GM04504 (cell line): ENCODE measurements around the gene CPAMD8.
"Not testable (repeated sequence)": the region's sequence is repeated elsewhere in the genome, so short reads cannot be mapped to it uniquely, and the experiment has no call there.

ENCODE experiments used
- DNase-seq: peaks from one replicate; pipeline ENCODE4 v3.0.0-alpha.2; 2012; ENCODE audit warnings: low read depth

CPAMD8 gene

DNA sequence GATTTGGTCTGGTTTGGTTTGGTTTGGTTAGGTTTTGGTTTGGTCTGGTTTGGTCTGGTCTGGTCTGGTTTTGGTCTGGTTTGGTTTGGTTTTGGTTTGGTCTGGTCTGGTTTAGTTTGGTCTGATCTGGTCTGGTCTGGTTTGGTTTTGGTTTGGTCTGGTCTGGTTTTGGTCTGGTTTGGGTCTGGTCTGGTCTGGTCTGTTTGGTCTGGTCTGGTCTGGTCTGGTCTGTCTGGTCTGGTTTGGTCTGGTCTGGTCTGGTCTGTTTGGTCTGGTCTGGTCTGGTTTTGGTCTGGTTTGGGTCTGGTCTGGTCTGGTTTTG, 151.7 kb downstream of the CPAMD8 start:
- not testable (repeated sequence) for DNase-seq

GRCh38 chr19:16874250-16874977, 152.2 kb downstream of the CPAMD8 start:
- no peak for DNase-seq

- DNase-seq, result no peak
Measured at GRCh38 chr19:16873594-16873993, 153.0 kb downstream of the CPAMD8 start.

DNA sequence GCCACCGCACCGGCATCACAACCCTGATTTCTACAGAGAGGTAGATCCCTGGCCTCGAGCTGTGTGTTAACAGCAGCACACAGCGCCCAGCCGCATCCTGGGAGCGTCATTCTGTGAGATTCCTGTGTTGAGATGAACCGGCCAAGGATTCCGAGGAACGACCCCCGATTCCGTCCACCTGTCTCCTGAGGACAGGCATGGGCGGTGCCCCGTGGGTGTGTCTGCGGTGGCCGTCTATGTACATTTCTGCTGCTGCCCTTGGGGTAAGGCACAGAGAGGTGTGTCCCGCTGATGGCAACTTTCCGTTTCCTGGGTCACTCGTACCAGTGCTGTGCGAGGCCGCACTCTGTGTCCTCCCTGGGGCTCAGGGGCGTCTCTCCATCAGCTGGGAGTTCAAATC, 153.9 kb downstream of the CPAMD8 start:
- DNase-seq, result no peak

- DNase-seq, result no peak
Measured at GRCh38 chr19:16871871-16872270, 154.7 kb downstream of the CPAMD8 start.

DNA sequence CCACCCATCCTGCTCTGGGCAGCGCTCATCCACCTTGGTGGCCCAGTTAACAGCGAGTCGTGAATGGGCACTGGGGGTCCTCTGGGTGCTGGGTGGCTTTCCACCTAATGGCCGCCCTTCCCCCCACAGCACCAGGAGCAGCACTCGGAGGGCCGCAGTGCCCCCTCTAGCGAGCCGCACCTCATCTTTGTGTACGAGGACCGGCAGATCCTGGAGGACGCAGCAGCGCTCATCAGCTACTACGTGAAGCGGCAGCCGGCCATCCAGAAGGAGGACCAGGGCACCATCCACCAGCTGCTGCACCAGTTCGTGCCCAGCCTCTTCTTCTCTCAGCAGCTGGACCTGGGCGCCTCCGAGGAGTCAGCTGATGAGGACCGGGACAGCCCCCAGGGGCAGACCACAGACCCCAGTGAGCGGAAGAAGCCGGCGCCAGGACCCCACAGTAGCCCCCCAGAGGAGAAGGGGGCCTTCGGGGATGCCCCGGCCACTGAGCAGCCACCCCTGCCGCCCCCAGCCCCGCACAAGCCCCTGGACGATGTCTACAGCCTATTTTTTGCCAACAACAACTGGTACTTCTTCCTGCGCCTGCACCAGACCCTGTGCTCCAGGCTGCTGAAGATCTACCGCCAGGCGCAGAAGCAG, 157.2 kb downstream of the CPAMD8 start:
- DNase-seq, result no peak

GRCh38 chr19:16868423-16869130, 158.0 kb downstream of the CPAMD8 start:
- no peak for DNase-seq

- no peak for DNase-seq
Measured at GRCh38 chr19:16867211-16867610, 159.4 kb downstream of the CPAMD8 start.

DNA sequence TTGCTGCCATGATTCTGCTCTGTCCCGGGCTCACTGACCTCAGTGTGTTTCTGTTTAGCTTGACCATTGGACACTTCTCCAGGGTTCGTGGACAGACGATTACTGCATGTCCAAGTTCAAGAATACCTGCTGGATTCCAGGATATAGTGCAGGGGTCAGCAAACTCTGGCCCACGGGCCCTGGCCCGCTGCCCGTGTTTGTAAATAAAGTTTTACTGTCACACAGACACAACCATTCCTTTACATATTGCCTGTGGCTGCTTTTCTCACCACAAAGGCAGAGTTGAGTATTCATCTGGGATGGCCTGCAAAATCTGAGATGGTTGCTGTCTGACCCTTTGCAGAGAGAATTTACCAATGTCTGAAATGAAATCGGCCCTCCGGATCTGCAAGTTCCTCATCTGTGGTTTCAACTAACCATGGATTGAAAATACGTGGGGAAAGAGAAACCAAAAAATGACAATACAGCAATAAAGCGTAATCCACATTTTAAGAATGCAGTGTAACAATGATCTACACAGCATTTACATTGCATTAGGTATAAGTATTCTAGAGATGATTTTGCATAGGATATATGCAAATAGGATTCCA, 163.7 kb downstream of the CPAMD8 start:
- no peak for DNase-seq

GRCh38 chr19:16861834-16862233, 164.8 kb downstream of the CPAMD8 start:
- no peak for DNase-seq

DNA sequence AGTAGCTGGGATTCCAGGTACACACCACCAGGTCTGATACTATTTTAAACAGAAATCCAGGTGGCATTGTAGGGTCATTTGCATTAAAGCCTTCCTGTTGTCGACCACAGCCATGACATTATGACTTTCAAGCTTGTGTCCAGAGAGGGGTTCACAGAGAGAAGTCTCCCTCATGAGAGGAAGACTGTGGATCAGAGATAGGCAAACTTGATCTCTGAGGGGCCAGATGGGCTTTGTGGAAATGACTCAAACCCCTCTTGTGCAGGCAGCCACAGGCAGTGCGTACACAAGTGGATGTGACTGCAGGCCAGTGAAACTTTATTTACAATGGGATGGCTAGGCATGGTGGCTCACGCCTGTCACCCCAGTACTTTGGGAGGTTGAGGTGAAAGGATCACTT, 165.6 kb downstream of the CPAMD8 start:
- no peak for DNase-seq

DNA sequence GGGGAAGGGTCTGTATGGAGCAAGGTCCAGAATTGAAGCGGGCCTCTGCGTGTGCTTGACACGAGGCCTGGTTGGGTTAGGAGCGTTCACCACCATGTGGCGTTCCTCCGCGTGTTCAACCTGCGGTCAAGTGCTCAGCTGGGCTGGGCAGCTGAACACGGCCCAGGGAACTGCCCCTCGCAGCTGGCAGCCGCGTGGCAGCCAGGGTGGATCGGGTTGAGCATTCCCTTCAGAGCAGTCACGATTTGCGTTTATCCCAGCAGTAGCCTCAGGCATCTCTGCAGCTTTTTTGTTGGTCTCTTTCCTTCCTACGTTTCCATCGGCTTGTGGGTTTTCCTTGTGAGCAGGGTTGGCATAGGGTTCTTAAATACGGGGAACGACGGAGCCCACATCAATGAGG, 166.5 kb downstream of the CPAMD8 start:
- DNase-seq, result peak; percentile 68

DNA sequence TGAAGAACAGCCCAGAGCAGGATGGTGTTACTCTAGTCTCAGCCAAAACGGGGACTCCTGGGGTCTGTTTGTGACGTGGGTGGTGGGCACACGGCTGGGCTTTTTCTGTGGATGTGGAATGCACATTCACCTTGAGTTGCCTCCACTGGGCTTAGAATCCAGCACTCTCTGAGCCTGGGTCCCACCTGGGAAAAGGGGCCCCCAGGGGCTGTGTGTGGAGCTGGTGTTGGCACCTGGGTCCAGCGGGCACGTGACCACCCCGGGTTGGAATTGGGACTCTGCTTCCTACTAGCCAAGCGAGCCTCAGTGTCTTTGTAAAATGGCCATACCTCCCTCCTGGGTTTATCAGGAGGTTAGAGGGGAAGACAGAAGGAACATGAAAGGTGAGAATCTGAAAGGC, 167.0 kb downstream of the CPAMD8 start:
- DNase-seq, result no peak

DNA sequence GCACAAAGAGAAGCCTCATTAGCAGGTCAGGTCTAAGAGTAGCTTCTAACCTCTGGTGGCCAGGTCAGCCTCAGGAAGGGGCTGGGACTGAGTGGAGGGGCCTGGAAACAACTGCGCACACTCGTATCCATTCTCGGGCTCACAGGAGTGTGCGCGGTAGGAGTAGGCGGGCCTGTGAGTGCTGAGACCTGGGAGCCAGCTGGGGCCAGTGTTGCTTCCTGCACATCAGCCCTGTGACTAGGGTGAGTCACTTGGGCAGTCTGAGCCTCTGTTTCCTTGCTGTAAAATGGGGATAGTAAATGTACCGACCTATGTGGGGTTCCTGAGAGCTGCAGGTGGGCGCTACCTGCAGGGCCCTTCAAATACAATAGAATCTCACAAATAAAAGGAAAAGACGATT, 170.5 kb downstream of the CPAMD8 start:
- no peak for DNase-seq

DNA sequence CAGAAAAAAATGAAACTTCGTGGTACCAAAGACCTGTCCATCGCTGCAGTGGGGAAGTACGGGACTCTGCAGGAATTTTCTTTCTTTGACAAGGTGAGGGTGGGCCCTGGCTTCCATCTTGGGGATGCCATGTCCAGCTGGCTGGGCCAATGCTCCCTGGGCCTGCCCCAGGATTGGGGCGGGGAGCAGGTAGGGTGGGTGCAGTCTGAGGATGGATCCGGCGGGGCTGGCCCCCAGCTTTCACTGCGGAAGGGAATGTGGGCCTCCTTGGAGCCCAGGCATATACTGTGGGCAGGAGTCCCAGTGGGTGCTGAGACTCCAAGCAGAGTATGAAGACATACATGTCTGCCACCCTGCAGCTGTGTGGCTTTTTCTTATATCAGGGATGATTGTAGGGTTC, 173.5 kb downstream of the CPAMD8 start:
- no peak for DNase-seq

- DNase-seq, result no peak
Measured at GRCh38 chr19:16851031-16851712, 175.4 kb downstream of the CPAMD8 start.

- no peak for DNase-seq
Measured at GRCh38 chr19:16850133-16850532, 176.5 kb downstream of the CPAMD8 start.

GRCh38 chr19:16849168-16849567, 177.4 kb downstream of the CPAMD8 start:
- DNase-seq, result no peak

DNA sequence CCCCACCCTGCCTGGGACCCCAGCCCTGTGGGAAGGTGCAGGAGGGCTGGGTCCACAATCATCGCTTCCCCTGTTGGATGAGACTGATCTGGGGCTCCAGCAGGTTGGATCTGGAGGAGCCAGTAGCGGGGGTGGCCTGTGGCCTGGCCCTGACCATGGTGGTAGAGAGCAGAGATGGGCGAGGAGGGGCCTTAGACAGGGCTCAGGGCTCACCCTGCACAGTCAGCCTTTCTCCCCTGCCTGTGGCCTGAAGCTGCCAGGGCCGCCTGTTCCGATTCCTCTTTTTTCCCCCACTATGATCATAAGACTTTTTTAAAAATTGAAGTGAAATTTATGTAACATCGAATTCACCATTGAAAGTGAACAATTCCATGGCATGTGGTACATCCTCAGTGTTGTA, 179.2 kb downstream of the CPAMD8 start:
- no peak for DNase-seq

- no peak for DNase-seq
Measured at GRCh38 chr19:16846901-16847300, 179.7 kb downstream of the CPAMD8 start.
